Tibial nerve (tissue), 3 donors: ENCODE data around the gene HOXD13.

ENCODE experiments used
- CTCF ChIP-seq, 5 experiments: fragments of 200-600 bp in 3 of 5; fragments of 450-650 bp in 2 of 5; sonication (generic) in 3 of 5; IDR thresholded peaks; one replicate each; pipeline ENCODE4 v1.5.1; 2016 to 2019; ENCODE audit warnings: antibody characterized with exemption in 5 of 5, mild to moderate bottlenecking in 3 of 5, moderate library complexity in 2 of 5
- POLR2A ChIP-seq, 2 donors: fragments of 450-650 bp; IDR thresholded peaks; one replicate each; pipeline ENCODE4 v1.6.1; 2017; ENCODE audit warnings: antibody characterized with exemption in 2 of 2, mild to moderate bottlenecking in 2 of 2, moderate library complexity in 2 of 2

DNA sequence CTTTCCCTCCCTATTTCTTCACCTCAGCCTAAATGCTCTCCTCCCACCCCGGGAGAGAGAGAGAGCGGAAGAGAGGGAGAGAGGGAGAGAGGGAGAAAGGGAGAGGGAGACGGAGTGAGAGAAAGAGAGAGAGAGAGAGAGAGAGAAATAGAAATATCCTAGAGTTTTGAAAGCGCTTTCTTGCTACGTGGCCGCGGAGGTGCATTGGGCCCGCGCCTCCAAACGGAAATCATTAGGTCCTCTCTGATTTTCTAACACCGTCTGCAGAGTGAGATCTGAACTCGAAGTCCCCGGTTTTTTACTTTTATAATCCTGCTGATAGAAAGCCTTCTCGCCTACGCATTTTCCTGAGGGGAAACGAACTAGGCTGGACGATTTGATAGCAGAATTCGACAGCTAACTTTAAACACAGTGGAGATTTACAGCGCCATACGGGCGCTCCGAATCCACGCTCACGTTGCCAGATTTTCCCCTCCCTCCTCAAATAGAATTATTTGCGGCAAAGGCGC is 7.9 kb upstream of the HOXD13 start:
- TF ChIP-seq CTCF (IDR thresholded peaks at IDR 0.05): no peak
- no peak for TF ChIP-seq POLR2A (IDR thresholded peaks at IDR 0.05)
